Activated CD8-positive, alpha-beta memory T cell treated with anti-CD3 and anti-CD28 coated beads for 4 hours (primary cell): ENCODE measurements around the gene C1QL1.

ENCODE experiments used
- DNase-seq, 2 donors: peaks; one replicate each; pipeline ENCODE4 v3.0.0-alpha.2; 2020; ENCODE audit warnings: low read depth in 2 of 2

Gene C1QL1

DNA sequence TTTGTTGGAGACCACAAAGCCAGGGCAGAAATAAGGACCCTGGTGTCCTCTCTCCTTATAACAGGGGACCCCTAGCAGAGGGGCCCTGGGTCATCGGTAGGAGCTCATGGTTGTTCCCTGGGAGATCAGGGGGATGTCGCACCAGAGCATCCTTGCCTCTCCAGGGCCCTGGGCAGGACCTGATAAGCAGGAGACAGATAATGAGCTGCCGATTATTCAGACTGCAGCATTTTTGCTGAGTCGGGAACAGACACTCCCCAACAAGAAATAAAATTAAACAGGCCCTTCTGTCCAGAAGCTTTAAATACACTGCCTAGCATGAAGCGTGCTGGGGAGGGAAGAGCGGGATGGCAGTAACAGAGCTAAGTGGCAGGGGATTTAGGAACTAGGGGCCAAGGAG is 37.4 kb downstream of the C1QL1 start:
- no peak for DNase-seq

GRCh38 chr17:44928950-44929720 is 39.0 kb downstream of the C1QL1 start:
- no peak for DNase-seq

DNA sequence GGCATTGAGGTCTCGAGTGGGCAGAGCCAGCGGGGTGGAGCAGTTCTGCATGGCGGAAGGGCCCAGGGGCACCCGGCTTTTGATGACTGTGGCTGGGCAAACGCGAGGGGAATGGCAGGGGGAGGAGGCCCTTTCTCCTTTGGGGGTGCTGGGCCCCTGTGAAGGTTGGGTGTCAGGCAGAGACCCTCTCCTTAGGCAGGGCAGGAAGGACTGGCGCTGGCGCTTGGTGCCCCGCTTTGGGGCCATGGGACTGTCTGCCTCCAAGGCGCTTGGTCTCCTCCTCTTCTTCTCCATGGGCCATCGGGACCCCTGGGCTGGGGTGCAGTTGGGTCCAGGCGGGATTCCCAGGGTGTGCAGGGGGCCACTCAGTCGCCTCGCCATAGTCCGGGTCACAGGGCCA is 40.0 kb downstream of the C1QL1 start:
- DNase-seq = no peak

DNA sequence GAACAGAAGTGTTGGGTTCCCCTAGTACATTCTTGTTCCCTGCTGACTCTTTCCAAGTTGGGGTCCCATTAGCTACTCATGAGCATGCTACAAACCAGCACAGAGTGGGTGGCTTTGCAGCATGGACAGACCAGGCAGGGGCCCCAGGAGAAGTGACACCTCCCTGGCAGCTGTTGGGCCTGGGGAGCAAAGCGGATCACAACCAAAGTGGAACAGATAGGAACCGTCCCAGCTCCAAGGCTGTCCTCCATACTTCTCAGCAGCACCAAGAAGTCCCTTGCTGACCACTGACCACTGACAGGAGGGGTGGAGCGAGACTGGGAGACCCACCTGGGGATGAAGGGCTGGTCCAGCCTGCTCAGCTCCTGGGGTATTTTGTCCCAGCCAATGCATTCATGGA is 40.4 kb downstream of the C1QL1 start:
- no peak for DNase-seq

DNA sequence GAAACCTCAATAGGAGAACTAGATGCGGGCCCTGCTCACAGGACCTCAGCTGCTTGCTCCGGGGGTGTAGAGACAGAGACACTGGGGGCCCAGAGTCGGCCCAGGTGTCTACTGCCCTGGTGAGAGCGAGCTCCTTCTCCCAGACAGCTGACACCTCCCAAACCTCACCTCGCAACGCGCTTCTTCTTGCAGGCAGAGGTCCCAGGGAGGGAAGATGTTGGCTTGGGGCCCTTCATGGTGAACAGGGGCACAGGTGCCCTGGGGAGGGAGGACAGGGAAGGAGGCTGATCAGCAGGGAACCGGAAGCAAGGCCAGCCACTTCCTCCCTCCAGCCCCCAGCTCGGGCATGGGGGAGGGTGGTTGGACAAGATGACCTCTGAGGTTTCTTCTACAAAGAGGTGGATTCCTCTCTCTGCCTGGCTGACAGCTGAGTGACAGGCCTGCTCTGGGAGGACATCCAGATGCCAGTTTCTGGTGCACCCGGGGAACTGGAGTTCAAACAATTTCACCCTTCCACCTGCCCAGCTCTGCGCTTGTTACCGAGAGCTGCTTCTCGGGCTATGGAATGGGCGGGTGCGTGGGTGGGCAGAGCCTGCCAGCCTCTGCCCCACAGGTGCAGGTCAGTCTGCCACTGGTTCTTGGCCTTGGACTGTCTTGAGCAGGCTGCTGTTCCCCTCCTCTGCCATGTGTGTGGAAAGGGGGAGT is 41.1 kb downstream of the C1QL1 start:
- DNase-seq = no peak

- no peak for DNase-seq
Measured at GRCh38 chr17:44925731-44926697, 42.1 kb downstream of the C1QL1 start.

- DNase-seq = no peak
Measured at GRCh38 chr17:44924107-44924544, 44.0 kb downstream of the C1QL1 start.

GRCh38 chr17:44922746-44923470 is 45.2 kb downstream of the C1QL1 start:
- DNase-seq = no peak

DNA sequence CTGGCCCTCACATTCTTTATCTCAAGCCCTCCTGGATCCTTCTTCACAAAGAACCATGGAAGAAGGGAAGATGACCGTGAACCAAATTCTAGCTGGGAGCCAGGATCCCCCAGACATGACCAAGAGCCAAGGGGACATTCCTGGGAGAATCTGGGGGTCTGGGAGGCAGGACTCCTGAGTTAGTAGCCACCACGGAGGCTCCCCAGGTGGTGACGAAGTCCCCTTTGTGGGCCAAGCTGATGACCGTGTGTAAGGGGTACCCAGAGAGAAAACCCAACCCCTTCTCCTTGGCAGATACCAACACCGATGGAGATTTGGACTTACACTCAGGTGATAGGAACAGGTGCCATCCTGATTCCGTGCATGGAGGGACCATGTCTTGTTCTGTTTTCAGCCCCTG is 46.0 kb downstream of the C1QL1 start:
- no peak for DNase-seq

DNA sequence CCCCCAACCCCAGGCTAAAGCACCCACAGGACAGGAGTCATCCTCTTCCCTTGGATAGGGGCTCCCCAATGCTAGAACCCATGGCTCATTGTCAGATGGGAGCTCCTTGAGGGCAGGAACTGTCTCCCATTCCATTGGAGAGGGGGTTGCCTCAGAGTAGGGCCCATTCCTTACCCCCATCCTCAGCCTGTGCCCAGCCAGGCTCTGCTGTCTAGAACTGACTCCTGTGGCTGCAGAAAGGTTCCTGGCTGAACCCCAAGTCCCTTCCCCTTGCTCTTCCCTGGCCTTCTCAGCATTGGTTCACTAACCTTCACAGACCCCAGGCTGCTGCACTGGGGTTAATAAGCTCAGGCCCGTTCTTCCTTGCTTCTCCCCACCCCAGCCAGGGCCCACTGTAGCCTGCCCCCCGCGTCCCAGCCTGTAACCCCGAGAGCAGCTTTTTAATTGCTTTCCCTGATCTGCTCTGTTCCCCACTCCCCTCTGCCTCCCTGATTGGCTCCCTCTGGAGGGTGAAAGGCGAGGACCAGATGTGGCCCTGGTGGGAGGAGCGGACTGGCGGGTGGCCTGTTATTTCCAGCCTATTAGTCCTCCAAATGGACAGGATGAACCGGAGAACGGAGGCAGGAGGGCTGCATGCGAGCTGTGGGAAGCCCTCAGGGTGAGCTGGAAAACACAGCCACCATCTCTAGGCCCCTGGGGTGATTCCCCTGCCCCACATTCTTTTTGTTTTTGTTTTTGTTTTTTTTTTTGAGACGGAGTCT is 46.8 kb downstream of the C1QL1 start:
- DNase-seq = no peak

DNA sequence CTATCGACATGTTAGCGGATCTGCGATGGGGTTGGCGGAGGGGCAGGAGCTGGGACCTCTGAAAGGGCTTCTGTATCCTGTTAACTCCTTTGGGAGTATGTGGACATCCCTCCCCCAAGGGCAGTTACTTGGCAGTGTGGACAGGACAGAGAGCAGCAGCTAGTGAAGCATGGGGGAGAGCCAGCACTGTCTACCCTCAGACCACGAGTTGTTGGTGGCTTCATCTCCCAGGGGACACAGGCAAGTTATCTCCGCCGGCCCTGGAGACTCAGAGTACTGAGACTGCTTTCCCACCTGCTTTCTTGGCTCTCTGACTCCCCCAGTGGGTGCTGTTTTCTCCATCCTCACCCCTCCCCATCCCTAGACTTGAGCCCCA is 47.5 kb downstream of the C1QL1 start:
- DNase-seq = no peak

DNA sequence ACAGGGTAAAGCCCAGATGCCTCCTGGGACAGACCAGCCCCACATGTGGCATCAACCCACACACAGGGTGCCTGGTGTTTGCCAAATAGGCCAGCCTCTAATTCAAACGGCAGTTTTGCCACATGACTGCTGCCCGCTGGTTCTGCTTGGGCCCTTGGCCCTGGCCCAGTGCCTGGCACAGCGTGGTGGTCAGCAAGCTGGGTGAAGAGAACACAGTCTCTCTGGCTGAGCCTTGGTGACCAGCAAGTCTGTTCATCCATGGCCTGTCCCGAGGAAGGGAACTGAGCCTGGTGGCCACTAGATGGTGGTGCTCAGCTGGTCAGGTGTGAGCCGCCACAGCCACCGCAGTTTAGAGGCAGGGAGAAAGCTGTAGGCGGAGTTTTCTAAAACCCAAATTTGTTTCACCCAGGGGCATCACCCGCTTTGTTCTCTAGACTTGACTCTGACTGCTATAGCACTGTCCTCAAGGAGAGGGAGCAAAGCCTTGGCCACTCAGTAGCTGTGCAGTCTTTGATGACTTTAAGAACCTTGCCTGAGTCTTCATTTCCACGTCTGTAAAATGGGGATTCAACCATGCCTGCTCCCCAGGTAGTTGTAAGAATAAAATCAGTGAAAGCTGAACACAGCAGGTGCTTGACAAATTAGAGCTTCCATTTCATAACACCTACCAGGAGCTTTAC is 48.1 kb downstream of the C1QL1 start:
- peak; percentile 11 to 21 for DNase-seq

DNA sequence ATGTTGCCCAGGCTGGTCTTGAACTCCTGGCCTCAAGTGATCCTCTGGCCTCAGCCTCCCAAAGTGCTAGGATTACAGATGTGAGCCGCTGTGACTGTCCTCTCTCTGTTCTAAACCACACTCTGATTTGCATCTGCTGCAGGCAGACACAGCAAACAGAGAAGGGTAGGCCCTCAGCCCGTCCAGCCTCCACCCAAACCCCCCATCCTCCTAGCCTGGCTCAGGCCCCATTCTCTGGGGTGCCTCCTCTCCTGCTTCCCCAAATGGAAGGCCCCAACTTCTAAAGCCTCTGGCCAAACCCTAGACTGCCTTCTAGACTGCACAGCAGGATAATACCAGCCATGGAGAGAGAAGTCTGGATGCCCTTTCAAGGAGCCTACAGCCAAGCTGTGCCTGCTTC is 48.7 kb downstream of the C1QL1 start:
- DNase-seq = no peak

- DNase-seq = no peak
Measured at GRCh38 chr17:44918006-44918405, 50.1 kb downstream of the C1QL1 start.

DNA sequence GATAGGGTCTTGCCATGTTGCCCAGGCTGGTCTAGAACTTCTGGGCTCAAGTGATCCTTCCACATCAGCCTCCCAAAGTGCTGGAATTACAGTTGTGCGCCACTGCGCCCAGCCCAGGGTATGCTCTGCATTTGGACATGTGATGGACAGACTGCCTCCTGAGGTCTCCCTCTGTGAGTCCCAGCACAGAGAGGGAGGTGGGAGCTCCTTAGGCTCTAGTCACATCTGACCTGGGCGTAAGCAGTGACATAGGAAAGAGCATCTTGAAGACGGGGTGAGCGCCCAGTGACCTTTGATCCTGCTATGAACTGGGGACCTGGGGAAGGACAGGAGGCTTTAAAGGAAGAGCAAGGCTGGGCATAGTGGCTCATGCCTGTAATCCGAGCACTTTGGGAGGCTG is 50.6 kb downstream of the C1QL1 start:
- no peak for DNase-seq

DNA sequence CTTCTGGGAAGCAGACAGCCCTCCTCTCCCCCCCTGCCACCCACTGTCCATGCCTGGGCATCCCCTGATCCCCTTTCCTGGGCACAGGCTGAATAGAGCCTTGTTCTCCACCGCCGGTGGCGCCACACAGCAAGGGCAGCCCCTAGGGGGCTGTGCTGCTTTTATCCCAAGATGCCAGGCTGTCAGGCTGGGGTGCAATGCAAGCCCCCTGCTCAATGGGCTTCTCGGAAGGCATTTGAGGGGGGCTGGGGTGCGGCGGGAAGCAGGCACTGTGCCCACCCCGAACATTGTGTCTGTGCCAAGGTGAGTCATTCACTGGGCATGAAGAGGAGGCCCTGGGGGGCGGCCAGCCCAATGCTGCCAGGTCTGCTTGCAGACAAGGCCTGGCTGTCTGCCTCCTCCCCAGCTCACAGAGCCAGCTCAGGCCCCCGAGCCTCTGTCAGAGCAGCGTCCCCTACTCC is 51.3 kb downstream of the C1QL1 start:
- no peak for DNase-seq

GRCh38 chr17:44915862-44916780 is 52.0 kb downstream of the C1QL1 start:
- DNase-seq = no peak

DNA sequence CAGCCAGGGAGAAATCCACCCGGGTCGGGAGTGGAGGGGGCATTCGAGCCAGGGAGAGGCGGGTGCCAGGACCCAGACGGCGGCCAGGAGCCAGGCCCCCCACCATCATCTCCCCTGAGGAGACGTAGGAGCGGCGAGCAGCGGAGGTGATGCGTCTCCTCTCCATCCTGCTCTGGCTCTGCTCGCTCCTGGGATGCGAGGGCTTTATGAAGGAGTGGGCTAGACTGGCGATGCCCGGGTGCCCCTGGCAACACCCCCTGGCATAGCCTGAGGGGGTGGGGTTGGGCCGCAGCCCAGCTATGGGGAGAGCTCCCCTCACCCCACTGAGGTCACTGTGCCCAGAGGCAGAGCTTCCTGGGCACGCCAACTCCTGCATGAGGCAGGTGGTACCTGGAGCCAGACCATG is 52.8 kb downstream of the C1QL1 start, which contains the start of gene GFAP:
Gene GFAP (minus strand): TSS at position 180 of the 406 bp plus-strand sequence. CDS start 14 bp downstream, at position 166.
- no peak for DNase-seq
